ENCODE data around the gene MLANA. TPM values are rescaled to one million over a fixed set of nuclear protein-coding genes. Genes with fewer than 3 reads are reported as not detected.
A peak's percentile ranks its signal among the peaks of the same experiment; 100 is the strongest.

The MLANA gene
- total RNA-seq, 3 donors from 2014 or later (not counting 1 experiment from before 2014, with no cell fraction given): not detected

GRCh38 chr9:5852987-5853386, 37.7 kb upstream of the MLANA start:
- Mint-ChIP-seq H3K36me3 (no peaks in the 10 kb centered on the region), H3K4me3 (peak overlapping the region; percentile 38)

GRCh38 chr9:5853617-5854016, 37.1 kb upstream of the MLANA start:
- no peak for TF ChIP-seq CTCF (IDR thresholded peaks at IDR 0.05)
- Histone ChIP-seq H3K4me3 (ENCODE audit: low read length) (no peak overlapping the region), H3K27ac (ENCODE audit: low read length) (peak overlapping the region; percentile 16), H3K9me3 (ENCODE audit: control insufficient read depth, insufficient read depth, low read length) (no peaks in the 10 kb centered on the region), H3K36me3 (ENCODE audit: control insufficient read depth, insufficient read depth, low read length) (no peaks in the 10 kb centered on the region), H3K27me3 (ENCODE audit: control insufficient read depth, insufficient read depth, low read length) (no peaks in the 10 kb centered on the region), H3K4me1 (ENCODE audit: control insufficient read depth, insufficient read depth, low read length) (peaks cover 46% of the 10 kb centered on the region)
- Mint-ChIP-seq H3K9me3 (no peaks in the 10 kb centered on the region), H3K27ac (peak overlapping the region; percentile 85 to 93), H3K27me3 (ENCODE audit: low read depth in 2 of 2) (no peaks in the 10 kb centered on the region), H3K36me3 (no peaks in the 10 kb centered on the region), H3K4me3 (peak overlapping the region; percentile 41), H3K4me1 (peaks cover 61 to 68% of the 10 kb centered on the region in 2 donors)
- intact Hi-C loops (cut with micrococcal nuclease): no loop called here
- DNase-seq: no peak
- ATAC-seq: no peak
- WGBS (ENCODE audit: insufficient coverage): 26% methylated on average over 3 of the region's 3 CpGs

More at GRCh38 chr9:5852987-5853386, 37.7 kb upstream of the MLANA start:
- no peak for TF ChIP-seq CTCF (IDR thresholded peaks at IDR 0.05)
- Histone ChIP-seq H3K27me3 (ENCODE audit: control insufficient read depth, insufficient read depth, low read length) (no peaks in the 10 kb centered on the region), H3K4me1 (ENCODE audit: control insufficient read depth, insufficient read depth, low read length) (peaks cover 49% of the 10 kb centered on the region), H3K36me3 (ENCODE audit: control insufficient read depth, insufficient read depth, low read length) (no peaks in the 10 kb centered on the region), H3K9me3 (ENCODE audit: control insufficient read depth, insufficient read depth, low read length) (no peaks in the 10 kb centered on the region), H3K27ac (ENCODE audit: low read length) (peak overlapping the region; percentile 16), H3K4me3 (ENCODE audit: low read length) (no peak overlapping the region)
- peak overlapping the region; percentile 85 to 93 for H3K27ac Mint-ChIP-seq
- intact Hi-C loops (cut with micrococcal nuclease): no loop called here
- WGBS (ENCODE audit: insufficient coverage): 66% methylated on average over 1 of the region's 1 CpG
- DNase-seq: no peak
- no peaks in the 10 kb centered on the region for H3K9me3 Mint-ChIP-seq
- peaks cover 65 to 72% of the 10 kb centered on the region in 2 donors for H3K4me1 Mint-ChIP-seq
- ATAC-seq: no peak
- no peaks in the 10 kb centered on the region for H3K27me3 Mint-ChIP-seq (ENCODE audit: low read depth in 2 of 2)

GRCh38 chr9:5854063-5854790, 36.5 kb upstream of the MLANA start:
- Mint-ChIP-seq H3K4me3 (peak overlapping the region; percentile 41), H3K4me1 (peaks cover 56 to 62% of the 10 kb centered on the region in 2 donors), H3K27ac (peak overlapping the region; percentile 85 to 93), H3K36me3 (no peaks in the 10 kb centered on the region), H3K9me3 (no peaks in the 10 kb centered on the region), H3K27me3 (ENCODE audit: low read depth in 2 of 2) (no peaks in the 10 kb centered on the region)
- intact Hi-C loops (cut with micrococcal nuclease): no loop called here
- no peak for TF ChIP-seq CTCF (IDR thresholded peaks at IDR 0.05)
- Histone ChIP-seq H3K4me3 (ENCODE audit: low read length) (no peak overlapping the region), H3K27me3 (ENCODE audit: control insufficient read depth, insufficient read depth, low read length) (no peaks in the 10 kb centered on the region), H3K4me1 (ENCODE audit: control insufficient read depth, insufficient read depth, low read length) (peaks cover 40% of the 10 kb centered on the region), H3K9me3 (ENCODE audit: control insufficient read depth, insufficient read depth, low read length) (no peaks in the 10 kb centered on the region), H3K36me3 (ENCODE audit: control insufficient read depth, insufficient read depth, low read length) (no peaks in the 10 kb centered on the region), H3K27ac (ENCODE audit: low read length) (peak overlapping the region; percentile 16)
- no peak for ATAC-seq
- DNase-seq: no peak
- 88% methylated on average over 1 of the region's 4 CpGs for WGBS (ENCODE audit: insufficient coverage)

GRCh38 chr9:5857928-5858327, 32.8 kb upstream of the MLANA start:
- Histone ChIP-seq H3K27me3 (ENCODE audit: control insufficient read depth, insufficient read depth, low read length) (no peaks in the 10 kb centered on the region), H3K9me3 (ENCODE audit: control insufficient read depth, insufficient read depth, low read length) (no peaks in the 10 kb centered on the region), H3K4me1 (ENCODE audit: control insufficient read depth, insufficient read depth, low read length) (peaks cover 13% of the 10 kb centered on the region), H3K27ac (ENCODE audit: low read length) (no peak overlapping the region), H3K4me3 (ENCODE audit: low read length) (no peak overlapping the region), H3K36me3 (ENCODE audit: control insufficient read depth, insufficient read depth, low read length) (no peaks in the 10 kb centered on the region)
- no peak overlapping the region for H3K4me3 Mint-ChIP-seq
- intact Hi-C loops (cut with micrococcal nuclease): no loop called here
- peak overlapping the region in 1 of 2 donors; percentile 30 for H3K27ac Mint-ChIP-seq
- DNase-seq: no peak
- no peaks in the 10 kb centered on the region for H3K9me3 Mint-ChIP-seq
- H3K27me3 Mint-ChIP-seq (ENCODE audit: low read depth in 2 of 2): no peaks in the 10 kb centered on the region
- H3K36me3 Mint-ChIP-seq: no peaks in the 10 kb centered on the region
- no peak for ATAC-seq
- no peak for TF ChIP-seq CTCF (IDR thresholded peaks at IDR 0.05)
- H3K4me1 Mint-ChIP-seq: peaks cover 20 to 25% of the 10 kb centered on the region in 2 donors
